ENCODE data around the gene SH3D21. TPM values are rescaled to one million over a fixed set of nuclear protein-coding genes. Genes with fewer than 3 reads are reported as not detected.

The SH3D21 gene
- total RNA-seq, 1 donor from 2014 or later: 17.2 TPM

DNA sequence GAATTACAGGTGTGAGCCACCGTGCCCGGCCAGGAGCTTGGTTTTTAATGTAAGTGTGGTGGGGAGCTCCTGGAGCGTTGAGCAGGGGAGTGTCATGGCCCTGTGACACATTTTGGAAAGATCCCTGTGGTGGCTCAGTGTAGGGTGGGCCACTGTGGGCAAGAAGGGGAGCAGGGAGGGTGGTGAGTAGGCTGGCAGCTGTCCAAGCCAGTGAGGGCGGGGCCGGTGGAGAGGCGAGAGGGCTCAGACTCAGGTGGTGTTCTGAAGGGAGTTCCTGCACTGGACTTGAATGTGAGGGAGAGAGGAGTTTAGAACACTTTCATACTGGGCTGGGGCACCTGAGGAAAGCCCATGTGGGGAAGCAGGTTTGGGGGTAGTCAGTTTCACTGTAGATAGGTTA is 20.3 kb downstream of the SH3D21 start:
- H3K27me3 ChIP-seq: no peaks in the 10 kb centered on the region
- no peak overlapping the region for H3K4me3 ChIP-seq
- H3K4me1 ChIP-seq: peaks cover 53% of the 10 kb centered on the region
- no peak for TF ChIP-seq POLR2AphosphoS5 (IDR thresholded peaks at IDR 0.05; ENCODE audit: insufficient read depth in 1 of 2, low read depth in 1 of 2)
- no peak for TF ChIP-seq CTCF (IDR thresholded peaks at IDR 0.05)
- TF ChIP-seq POLR2A (IDR thresholded peaks at IDR 0.05): no peak
- intact Hi-C loops (cut with DNase I): no loop called here
- H3K9me3 ChIP-seq: no peaks in the 10 kb centered on the region
- no peak for DNase-seq (ENCODE audit: extremely low spot score in 2 of 2)
- H3K27ac ChIP-seq: no peak overlapping the region
- H3K36me3 ChIP-seq: no peaks in the 10 kb centered on the region

DNA sequence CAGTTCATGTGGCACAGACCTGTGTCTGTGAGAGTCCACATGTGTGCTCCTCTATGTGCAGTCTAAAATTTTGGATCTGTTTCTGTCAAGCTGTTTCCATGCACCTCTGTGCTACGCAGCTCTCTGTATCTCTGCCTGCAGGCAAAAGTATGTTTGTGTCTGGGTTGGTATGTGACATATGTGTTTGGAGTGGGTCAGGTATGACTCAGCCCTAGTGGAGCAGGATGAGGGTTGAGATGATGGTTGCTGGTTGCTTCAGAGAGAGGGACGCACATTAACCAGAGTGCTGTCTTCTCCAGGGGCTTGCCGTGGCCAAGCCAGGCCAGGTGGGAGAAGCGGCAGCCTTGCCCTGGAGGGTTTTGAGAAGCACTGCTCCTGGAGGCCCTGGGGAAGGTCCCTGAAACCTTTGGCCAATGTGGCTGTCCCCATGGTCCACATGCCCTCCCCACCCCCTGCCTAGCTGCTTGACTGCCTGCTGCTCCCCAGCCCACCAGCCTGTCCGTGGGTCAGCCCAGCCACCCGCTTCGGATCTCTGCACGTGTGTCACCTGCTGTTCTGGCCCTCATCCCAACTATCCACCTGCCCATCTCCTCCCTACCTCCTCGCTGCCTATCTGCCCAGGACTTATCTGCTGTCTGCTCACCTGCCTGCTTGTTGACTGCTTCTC is 21.4 kb downstream of the SH3D21 start:
- Histone ChIP-seq H3K27me3 (no peaks in the 10 kb centered on the region), H3K36me3 (no peaks in the 10 kb centered on the region), H3K4me1 (peaks cover 43% of the 10 kb centered on the region), H3K9me3 (no peaks in the 10 kb centered on the region), H3K4me3 (no peak overlapping the region), H3K27ac (no peak overlapping the region)
- DNase-seq (ENCODE audit: extremely low spot score in 2 of 2): no peak
- intact Hi-C loops (cut with DNase I): no loop called here
- TF ChIP-seq CTCF (IDR thresholded peaks at IDR 0.05) (no peak), POLR2AphosphoS5 (IDR thresholded peaks at IDR 0.05; ENCODE audit: insufficient read depth in 1 of 2, low read depth in 1 of 2) (no peak), POLR2A (IDR thresholded peaks at IDR 0.05) (no peak)

GRCh38 chr1:36328088-36328480 is 21.9 kb downstream of the SH3D21 start:
- intact Hi-C loops (cut with DNase I): no loop called here
- no peak overlapping the region for H3K27ac ChIP-seq
- no peaks in the 10 kb centered on the region for H3K27me3 ChIP-seq
- no peak overlapping the region for H3K4me3 ChIP-seq
- no peaks in the 10 kb centered on the region for H3K36me3 ChIP-seq
- H3K4me1 ChIP-seq: peaks cover 38% of the 10 kb centered on the region
- no peaks in the 10 kb centered on the region for H3K9me3 ChIP-seq
- TF ChIP-seq POLR2A (IDR thresholded peaks at IDR 0.05): no peak
- TF ChIP-seq CTCF (IDR thresholded peaks at IDR 0.05): no peak
- TF ChIP-seq POLR2AphosphoS5 (IDR thresholded peaks at IDR 0.05; ENCODE audit: insufficient read depth in 1 of 2, low read depth in 1 of 2): no peak
- no peak for DNase-seq (ENCODE audit: extremely low spot score in 2 of 2)

DNA sequence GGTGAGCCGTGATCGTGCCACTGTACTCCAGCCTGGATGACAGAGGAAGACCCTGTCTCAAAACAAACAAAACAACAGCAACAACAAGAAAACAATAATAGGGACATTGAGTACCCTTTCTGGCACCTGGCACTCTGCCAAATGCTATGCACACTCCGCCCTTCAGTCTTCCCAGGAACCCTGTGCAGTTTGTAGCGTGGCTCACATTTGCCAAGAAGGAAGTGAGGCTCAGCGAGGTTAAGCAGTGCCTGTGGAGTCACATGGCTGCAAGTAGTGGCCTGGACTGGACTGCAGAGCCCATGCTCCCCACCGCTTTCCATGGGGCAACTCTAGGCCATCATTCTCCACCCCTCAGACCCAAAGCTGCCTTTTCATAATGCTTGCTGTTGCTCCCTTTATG is 22.5 kb downstream of the SH3D21 start:
- no peak for TF ChIP-seq POLR2AphosphoS5 (IDR thresholded peaks at IDR 0.05; ENCODE audit: insufficient read depth in 1 of 2, low read depth in 1 of 2)
- TF ChIP-seq POLR2A (IDR thresholded peaks at IDR 0.05): no peak
- no peak for TF ChIP-seq CTCF (IDR thresholded peaks at IDR 0.05)
- H3K4me3 ChIP-seq: no peak overlapping the region
- intact Hi-C loops (cut with DNase I): no loop called here
- no peaks in the 10 kb centered on the region for H3K27me3 ChIP-seq
- no peak overlapping the region for H3K27ac ChIP-seq
- no peak for DNase-seq (ENCODE audit: extremely low spot score in 2 of 2)
- H3K4me1 ChIP-seq: peaks cover 37% of the 10 kb centered on the region
- no peaks in the 10 kb centered on the region for H3K9me3 ChIP-seq
- no peaks in the 10 kb centered on the region for H3K36me3 ChIP-seq

GRCh38 chr1:36329817-36330216 is 23.6 kb downstream of the SH3D21 start:
- H3K4me3 ChIP-seq: no peak overlapping the region
- H3K4me1 ChIP-seq: peaks cover 26% of the 10 kb centered on the region
- H3K27me3 ChIP-seq: no peaks in the 10 kb centered on the region
- TF ChIP-seq CTCF (IDR thresholded peaks at IDR 0.05): no peak
- no peak for TF ChIP-seq POLR2AphosphoS5 (IDR thresholded peaks at IDR 0.05; ENCODE audit: insufficient read depth in 1 of 2, low read depth in 1 of 2)
- TF ChIP-seq POLR2A (IDR thresholded peaks at IDR 0.05): no peak
- no peaks in the 10 kb centered on the region for H3K9me3 ChIP-seq
- no peaks in the 10 kb centered on the region for H3K36me3 ChIP-seq
- DNase-seq (ENCODE audit: extremely low spot score in 2 of 2): no peak
- intact Hi-C loops (cut with DNase I): no loop called here
- no peak overlapping the region for H3K27ac ChIP-seq
